Activated naive CD8-positive, alpha-beta T cell treated with anti-CD3 and anti-CD28 coated beads for 36 hours (primary cell): ENCODE measurements around the gene METTL2A. TPM values are rescaled to one million over a fixed set of nuclear protein-coding genes. Genes with fewer than 3 reads are reported as not detected.
A peak's percentile ranks its signal among the peaks of the same experiment; 100 is the strongest.
"Not testable (repeated sequence)": the region's sequence is repeated elsewhere in the genome, so short reads cannot be mapped to it uniquely, and the experiment has no call there.

Experiments
- DNase-seq: peaks from one replicate; pipeline ENCODE4 v3.0.0; 2021
- H3K27ac Mint-ChIP-seq: one replicate; pipeline ENCODE4 v1.8.0; 2022; ENCODE audit warnings: mild to moderate bottlenecking, moderate library complexity, mixed read lengths
- H3K27me3 Mint-ChIP-seq: one replicate; pipeline ENCODE4 v1.8.0; 2022; ENCODE audit warnings: mild to moderate bottlenecking, mixed read lengths
- H3K36me3 Mint-ChIP-seq: one replicate; pipeline ENCODE4 v1.8.0; 2021; ENCODE audit warnings: mild to moderate bottlenecking, mixed read lengths
- H3K4me1 Mint-ChIP-seq: one replicate; pipeline ENCODE4 v1.8.0; 2021; ENCODE audit warnings: mixed read lengths
- H3K4me3 Mint-ChIP-seq: one replicate; pipeline ENCODE4 v1.8.0; 2022; ENCODE audit warnings: mild to moderate bottlenecking, moderate library complexity, mixed read lengths
- H3K9me3 Mint-ChIP-seq: one replicate; pipeline ENCODE4 v1.8.0; 2022; ENCODE audit warnings: mixed read lengths
- total RNA-seq, 2 experiments: library from RNA; stranded (reverse); gene quantifications; one replicate each; pipeline ENCODE4 v1.2.3, GENCODE V29; 2021

METTL2A gene
- total RNA-seq, 2 experiments from 2014 or later, result 33.7 to 34.6 TPM

DNA sequence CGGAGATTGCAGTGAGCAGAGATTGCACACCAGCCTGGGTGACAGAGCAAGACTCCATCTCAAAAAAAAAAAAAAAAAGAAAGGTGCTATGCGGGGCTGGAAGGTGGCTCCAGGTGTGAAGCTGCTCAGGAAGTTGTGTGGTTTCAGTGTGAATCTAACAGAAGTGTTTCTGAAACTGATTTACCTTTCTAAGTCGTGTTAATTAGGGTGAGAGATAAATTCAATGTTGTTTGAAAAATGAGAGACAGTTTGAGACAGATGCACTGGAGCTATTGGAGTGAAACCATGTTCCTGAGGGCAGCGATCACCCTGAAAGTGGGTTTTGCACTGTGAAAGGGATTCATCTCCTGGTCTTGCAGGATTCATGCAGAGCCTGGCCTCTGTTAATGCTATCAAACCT is 30.0 kb downstream of the METTL2A start:
- H3K9me3 Mint-ChIP-seq, H3K4me3 Mint-ChIP-seq, H3K27ac Mint-ChIP-seq, H3K27me3 Mint-ChIP-seq, DNase-seq: not testable (repeated sequence)
- Mint-ChIP-seq H3K36me3 (peaks cover 15% of the 10 kb centered on the region), H3K4me1 (peaks cover 11% of the 10 kb centered on the region)

DNA sequence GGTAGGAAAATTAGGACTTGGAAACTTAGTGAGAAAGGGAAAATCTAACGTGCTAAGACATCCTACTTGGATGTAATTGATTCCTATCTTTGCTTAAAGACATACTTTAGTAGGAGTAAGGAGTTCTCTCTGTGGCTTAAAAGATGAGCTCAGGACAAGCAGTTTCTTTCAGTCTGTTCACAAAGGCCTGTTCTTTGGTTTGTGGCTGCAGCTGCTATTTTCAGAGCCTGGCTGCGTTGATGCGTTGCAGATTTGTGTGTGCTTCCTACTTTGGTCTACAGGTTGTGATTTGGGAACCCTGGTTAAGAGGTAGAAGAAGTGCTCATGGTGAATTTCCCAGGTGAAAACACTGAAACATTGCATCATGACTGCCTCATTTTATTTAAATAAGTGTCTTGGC is 30.4 kb downstream of the METTL2A start:
- H3K27ac Mint-ChIP-seq, H3K4me3 Mint-ChIP-seq, H3K27me3 Mint-ChIP-seq, H3K9me3 Mint-ChIP-seq, DNase-seq: not testable (repeated sequence)
- Mint-ChIP-seq H3K36me3 (peaks cover 13% of the 10 kb centered on the region), H3K4me1 (peaks cover 11% of the 10 kb centered on the region)

DNA sequence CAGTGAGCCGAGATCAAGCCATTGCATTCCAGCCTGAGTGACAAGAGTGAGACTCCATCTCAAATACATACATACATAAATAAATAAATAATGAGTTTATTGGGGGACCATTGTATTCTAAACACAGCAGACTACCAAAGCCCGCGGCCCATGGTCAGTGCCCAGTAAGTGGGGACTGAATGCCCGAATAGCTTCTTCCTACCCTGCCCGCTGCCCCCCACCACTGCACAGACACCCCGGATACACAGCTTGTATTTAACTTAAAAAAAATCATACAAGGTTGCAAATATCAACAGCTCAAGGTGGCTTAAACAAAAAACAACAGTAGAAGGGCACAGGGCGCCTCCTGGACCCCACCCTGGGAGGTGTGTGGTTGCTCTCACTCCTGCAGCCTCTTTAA is 32.3 kb downstream of the METTL2A start:
- H3K36me3 Mint-ChIP-seq, result peaks cover 8% of the 10 kb centered on the region
- H3K27me3 Mint-ChIP-seq, result no peaks in the 10 kb centered on the region
- DNase-seq, result no peak
- no peak overlapping the region for H3K4me3 Mint-ChIP-seq
- peaks cover 11% of the 10 kb centered on the region for H3K4me1 Mint-ChIP-seq
- H3K9me3 Mint-ChIP-seq, result no peaks in the 10 kb centered on the region
- no peak overlapping the region for H3K27ac Mint-ChIP-seq

DNA sequence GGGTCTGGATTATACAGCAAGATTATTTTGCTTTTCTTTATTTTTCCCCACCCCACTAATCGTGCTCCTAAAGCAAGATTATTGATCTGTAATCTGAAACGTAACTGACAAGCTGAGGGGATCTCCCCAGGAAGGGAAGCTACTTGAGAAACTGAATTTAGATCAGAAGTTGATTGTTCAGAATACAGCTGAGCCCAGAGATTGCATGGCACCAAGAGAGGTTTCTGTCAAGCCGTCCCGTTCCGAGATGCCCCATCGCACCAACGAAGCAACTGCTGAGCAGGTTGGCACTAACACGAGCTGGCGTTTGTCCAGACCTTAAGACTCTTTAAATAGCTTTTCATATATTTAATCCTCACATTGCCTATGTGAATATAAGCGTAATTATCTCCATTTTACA is 34.8 kb downstream of the METTL2A start:
- H3K27ac Mint-ChIP-seq, H3K4me3 Mint-ChIP-seq, H3K27me3 Mint-ChIP-seq, DNase-seq, H3K36me3 Mint-ChIP-seq, H3K9me3 Mint-ChIP-seq, H3K4me1 Mint-ChIP-seq: not testable (repeated sequence)

DNA sequence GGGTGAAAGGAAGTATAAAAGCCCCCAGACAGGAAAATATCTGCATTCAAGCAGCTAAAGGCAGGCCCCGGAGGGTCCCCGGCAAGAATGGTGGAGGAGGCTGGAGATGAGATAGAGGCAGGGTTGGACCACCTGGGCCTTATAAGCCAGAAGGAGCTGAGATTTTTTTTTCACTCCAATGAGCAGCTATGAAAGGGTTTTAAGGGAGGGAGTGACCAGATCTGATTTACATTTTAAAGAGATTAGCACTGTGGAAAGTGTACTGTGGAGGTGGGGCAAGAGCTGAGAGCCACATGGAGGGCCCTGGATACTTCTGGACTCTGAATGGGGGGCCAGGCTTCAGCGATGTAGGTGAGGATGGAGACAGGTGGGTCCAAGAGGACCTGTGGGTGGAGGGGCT is 40.7 kb downstream of the METTL2A start:
- not testable (repeated sequence) for H3K36me3 Mint-ChIP-seq, H3K9me3 Mint-ChIP-seq, DNase-seq, H3K4me3 Mint-ChIP-seq, H3K27ac Mint-ChIP-seq, H3K27me3 Mint-ChIP-seq, H3K4me1 Mint-ChIP-seq

DNA sequence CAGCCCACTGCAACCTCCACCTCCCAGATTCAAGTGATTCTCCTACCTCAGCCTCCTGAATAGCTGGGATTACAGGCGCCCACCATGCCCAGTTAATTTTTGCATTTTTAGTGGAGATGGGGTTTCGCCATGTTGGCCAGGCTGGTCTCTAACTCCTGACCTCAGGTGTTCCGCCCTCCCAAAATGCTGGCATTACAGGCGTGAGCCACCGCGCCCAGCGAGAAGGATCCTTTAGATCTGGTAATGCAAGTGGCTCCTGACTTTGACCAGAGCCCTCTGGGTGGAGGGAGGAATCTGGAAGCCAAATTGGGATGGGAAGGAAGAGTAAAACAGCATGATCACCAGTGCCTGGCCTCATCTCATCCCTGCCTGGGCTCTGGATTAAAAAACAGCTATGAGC is 41.6 kb downstream of the METTL2A start:
- not testable (repeated sequence) for H3K9me3 Mint-ChIP-seq, H3K4me1 Mint-ChIP-seq, H3K27me3 Mint-ChIP-seq, DNase-seq, H3K4me3 Mint-ChIP-seq, H3K27ac Mint-ChIP-seq, H3K36me3 Mint-ChIP-seq

DNA sequence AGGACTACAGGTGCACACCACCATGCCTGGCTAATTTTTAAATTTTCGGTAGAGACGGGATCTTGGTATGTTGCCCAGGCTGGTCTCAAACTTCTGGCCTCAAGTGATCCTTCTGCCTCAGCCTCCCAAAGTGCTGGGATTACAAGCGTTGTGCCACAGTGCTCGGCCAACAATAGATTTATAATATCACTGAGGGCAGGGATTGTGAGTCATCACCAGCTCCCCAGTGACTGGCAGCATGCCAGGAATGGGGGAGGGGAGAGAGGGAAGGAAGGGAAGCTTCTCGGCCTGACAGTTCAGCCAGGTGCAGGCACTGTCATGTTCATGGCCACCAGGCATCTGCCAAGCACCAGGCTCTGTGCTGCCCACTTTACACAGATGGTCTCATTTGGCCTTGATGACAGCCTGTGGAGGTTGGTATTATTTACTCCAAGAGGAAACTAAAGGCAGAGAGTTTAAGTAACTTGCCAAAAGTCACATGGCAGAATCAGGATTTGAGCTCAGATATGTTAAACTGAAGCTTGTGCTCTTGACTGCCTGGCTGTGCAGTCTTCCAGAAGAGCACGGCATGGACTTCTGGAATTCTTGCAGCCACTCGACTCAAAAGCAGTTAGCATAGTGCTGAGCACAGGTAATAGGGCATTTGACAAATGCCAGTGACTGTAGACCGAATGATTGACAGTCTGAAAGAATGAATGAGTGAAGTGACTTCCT is 47.1 kb downstream of the METTL2A start:
- not testable (repeated sequence) for H3K36me3 Mint-ChIP-seq, H3K9me3 Mint-ChIP-seq, H3K4me3 Mint-ChIP-seq, H3K4me1 Mint-ChIP-seq, H3K27me3 Mint-ChIP-seq
- H3K27ac Mint-ChIP-seq, result peak overlapping the region; percentile 45
- DNase-seq, result peak; percentile 62

DNA sequence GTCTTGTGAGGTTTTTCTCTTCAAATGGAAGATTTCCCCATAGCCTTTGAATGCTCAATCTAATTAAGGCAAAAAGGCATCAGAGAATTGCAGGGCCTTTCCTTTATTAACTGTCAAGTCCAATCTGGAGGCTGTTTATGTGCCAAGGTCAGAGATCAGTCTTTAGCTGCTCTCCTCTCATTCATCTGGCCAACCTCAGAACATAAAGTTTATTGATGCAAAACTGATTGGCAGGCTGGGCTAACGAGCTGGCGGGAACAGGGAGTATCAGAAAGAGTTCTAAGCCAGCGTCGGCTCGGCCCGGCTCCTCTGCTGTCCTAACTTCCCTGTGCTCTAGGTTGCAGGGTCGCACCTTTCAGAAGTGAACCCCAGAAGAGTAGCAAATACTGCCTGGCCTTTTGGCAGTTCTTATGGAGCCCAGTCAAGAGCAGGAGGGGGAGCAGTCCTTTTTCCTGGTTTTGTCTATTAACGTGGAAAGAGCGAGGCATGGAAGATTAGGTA is 47.7 kb downstream of the METTL2A start:
- H3K4me3 Mint-ChIP-seq, H3K27me3 Mint-ChIP-seq, H3K4me1 Mint-ChIP-seq, H3K36me3 Mint-ChIP-seq, H3K9me3 Mint-ChIP-seq, DNase-seq, H3K27ac Mint-ChIP-seq: not testable (repeated sequence)

DNA sequence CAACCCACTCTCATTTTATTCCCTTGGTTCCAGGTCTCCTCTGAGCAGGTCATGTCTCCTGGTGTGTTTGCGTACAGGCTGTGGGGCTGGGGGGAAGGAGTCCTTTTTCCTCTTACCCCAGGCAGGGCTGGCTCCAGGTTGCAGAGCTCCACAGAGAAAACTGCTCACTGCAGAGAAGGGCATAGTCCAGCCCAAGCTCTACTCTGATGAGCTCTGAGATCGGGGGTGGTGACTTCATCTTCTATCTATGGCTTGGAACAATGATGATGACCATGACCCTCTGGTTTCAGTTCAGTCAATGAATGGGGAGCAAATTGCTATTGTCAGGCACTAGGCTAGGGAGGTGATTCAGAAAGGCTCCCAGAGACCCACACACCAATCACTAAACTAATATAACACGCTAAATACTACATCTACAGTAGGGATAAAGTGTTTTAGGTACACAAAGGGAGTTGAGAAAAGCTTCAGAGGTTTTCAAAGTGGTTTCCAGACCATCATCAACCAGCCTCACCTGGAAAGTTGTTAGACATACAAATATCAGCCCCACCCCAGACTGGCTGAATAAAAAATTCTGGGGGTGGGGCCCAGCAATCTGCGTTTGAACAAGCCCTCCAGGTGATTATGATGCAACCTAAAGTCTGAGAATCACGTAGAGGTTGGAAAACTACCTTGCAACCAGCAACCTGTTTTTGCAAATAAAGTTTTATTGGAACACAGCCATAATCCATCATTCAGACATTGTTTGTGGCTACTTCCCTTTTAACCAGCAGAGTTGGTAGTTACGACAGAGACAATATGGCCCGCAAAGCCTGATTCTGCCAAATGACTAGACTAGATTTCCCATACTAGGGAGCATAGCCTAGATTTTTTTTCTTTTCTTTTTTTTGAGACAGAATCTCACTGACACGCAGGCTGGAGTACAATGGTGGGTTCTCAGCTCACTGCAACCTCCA is 49.6 kb downstream of the METTL2A start:
- not testable (repeated sequence) for H3K27ac Mint-ChIP-seq, H3K27me3 Mint-ChIP-seq, H3K4me3 Mint-ChIP-seq, H3K9me3 Mint-ChIP-seq, DNase-seq, H3K36me3 Mint-ChIP-seq
- H3K4me1 Mint-ChIP-seq, result peaks cover 11% of the 10 kb centered on the region

DNA sequence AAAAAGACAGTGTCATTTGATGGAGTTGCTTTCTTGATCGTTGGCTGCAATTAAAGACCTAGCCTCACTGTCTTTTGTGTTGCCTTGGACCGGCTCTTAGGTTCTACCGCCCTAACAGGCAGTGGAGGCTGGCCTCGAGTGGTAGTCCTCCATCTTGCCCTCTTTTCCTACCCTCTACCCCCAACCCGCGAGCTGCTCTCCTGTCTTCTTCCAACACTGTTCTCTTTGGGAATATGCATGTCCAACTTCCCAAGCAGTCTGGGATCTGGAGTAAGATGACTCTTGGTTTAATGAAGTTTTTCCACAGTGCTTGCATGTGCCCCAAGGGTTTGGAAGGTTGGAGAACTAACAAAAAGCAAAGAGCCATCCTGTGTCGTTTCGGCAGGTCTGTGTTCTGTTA is 53.4 kb downstream of the METTL2A start:
- not testable (repeated sequence) for H3K27me3 Mint-ChIP-seq, H3K9me3 Mint-ChIP-seq, DNase-seq, H3K36me3 Mint-ChIP-seq
- Mint-ChIP-seq H3K27ac (peak overlapping the region; percentile 76), H3K4me1 (peaks cover 16% of the 10 kb centered on the region), H3K4me3 (peak overlapping the region; percentile 75)

DNA sequence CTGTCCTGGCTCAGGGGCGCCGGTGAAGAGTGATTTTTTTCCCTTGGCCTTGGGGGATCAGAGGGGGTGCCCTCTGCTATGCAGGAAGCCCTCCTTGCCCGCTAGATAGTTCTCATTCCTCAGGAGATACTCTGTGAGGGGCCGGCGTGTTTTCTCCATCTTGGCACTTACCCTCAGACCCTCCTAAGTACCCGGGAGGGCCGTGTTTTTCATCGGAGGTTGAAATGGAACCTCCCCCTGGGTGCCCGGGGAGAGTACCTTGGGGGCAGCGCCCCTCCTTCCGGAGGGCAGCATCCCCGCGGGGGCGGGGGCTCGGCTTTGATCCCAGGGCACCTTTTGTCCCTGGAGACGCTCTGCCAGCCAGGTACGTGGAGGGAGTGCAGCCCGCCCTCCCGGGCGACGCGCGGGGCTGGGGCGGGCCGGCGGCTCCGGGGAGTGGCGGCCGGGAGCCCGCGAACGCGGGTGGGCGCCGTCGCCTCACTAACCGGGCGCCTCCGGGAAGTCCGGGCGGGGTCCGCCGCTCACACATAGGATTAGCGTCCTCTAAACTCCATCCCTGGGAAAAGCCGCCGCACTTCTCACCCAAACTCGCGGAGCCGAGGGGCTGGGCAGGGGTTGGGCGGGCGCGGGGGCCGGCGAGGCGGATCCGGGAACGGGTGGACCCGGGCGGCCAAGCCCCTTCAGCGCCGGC is 54.2 kb downstream of the METTL2A start:
- H3K9me3 Mint-ChIP-seq, H3K27me3 Mint-ChIP-seq: not testable (repeated sequence)
- DNase-seq, result peak; percentile 48
- Mint-ChIP-seq H3K36me3 (peaks cover 14% of the 10 kb centered on the region), H3K4me3 (peak overlapping the region; percentile 75), H3K27ac (peak overlapping the region; percentile 76), H3K4me1 (peaks cover 21% of the 10 kb centered on the region)

DNA sequence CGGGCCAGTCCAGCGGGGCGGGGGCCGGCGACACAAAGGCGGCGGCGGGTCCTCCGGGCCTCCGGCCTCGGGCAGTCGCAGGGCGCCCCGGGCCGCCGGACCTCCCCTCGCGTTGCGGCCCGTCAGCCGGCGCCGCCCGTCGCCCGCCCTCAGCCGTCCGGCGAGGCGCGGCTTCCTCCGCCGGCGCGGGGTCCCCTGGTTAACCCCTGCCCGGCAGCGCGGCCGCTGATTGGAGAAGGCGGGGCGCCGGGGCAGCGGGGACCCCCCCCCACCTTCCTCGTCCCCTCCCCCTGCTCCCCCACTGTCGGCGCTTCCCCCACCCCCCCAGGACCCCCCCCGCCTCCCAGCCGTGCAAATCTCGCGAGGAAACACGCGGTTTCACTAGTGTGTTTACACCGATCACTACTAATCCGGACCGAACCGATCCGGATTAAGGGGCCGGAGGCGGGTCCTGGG is 54.8 kb downstream of the METTL2A start, which contains the start of gene TLK2:
Gene TLK2 (plus strand): TSS at position 402 of the 456 bp plus-strand sequence. CDS start 2,301 bp downstream, outside the sequence.
- peaks cover 14% of the 10 kb centered on the region for H3K36me3 Mint-ChIP-seq
- DNase-seq, result peak; percentile 88
- H3K27ac Mint-ChIP-seq, result peak within 1 kb of the TSS; percentile 94
- H3K4me1 Mint-ChIP-seq, result peaks cover 25% of the 10 kb centered on the region
- no peaks in the 10 kb centered on the region for H3K27me3 Mint-ChIP-seq
- peak within 1 kb of the TSS; percentile 90 for H3K4me3 Mint-ChIP-seq
- no peaks in the 10 kb centered on the region for H3K9me3 Mint-ChIP-seq

DNA sequence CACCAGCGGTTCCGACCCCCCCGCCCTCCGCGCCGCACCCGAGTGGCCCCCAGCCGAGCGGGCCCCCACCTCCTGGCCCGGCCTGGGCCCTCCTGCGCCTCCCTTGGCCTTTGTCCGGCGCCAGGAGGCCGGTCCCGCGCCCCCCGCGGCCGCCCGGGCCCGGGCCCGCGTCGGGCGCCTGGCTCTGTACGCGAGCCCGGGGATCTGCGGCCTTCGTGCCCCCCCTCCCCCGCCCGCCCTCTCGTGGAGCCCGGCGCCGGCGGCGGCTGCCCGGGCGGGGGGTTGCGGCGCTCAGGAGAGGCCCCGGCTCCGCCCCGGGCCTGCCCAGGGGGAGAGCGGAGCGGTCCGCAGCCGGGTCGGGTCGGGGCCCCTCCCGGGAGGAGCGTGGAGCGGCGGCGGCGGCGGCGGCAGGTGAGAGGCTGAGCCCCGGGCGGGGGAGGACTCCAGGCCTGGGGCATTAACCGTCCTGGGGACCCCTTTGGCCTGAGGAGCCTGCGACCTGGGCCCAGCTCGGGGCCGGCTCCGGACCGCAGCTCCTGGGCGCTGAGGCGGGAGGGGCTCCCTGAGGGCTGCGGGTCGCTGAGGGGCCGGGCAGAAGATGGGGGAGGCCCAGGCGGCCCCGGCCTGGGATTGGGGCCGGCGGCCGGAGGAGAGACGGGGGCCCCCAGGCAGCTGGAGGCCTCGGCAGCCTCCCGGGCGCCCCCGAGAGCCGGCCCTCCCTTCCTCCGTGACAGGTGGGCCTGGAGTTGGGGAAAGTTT is 55.4 kb downstream of the METTL2A start:
- peaks cover 28% of the 10 kb centered on the region for H3K4me1 Mint-ChIP-seq
- not testable (repeated sequence) for H3K9me3 Mint-ChIP-seq, H3K27me3 Mint-ChIP-seq
- peak overlapping the region; percentile 94 for H3K27ac Mint-ChIP-seq
- peak; percentile 56 for DNase-seq
- peak overlapping the region; percentile 90 for H3K4me3 Mint-ChIP-seq
- H3K36me3 Mint-ChIP-seq, result peaks cover 14% of the 10 kb centered on the region

DNA sequence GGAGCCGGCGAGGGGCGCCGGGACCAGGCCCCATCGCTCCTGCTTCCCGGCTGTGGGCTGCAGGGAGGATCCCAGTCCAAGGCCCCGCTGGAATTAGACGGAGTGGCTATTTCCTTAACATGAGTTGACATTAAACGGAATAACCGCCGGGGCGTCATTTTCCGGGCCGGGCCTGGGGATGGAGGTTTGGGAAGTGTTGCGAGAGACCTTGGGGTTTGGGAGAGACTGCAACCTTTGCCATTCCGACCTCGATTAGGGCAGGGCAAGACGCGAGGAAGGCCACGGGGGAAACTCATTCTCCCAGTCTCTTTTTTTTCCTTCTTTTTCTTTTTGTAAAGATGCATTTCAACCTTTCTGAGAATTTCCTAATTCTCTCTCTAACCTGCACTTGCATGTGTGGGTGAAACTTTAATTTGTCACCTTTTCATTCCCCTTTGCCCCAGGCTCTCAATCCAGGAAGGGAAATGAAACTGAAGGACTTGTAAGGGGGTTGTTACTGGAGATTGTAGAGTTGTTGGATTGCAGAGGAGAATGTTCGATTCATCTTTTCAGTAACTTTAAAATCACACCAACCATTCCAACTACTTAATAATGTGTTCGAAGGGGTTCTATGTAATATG is 56.1 kb downstream of the METTL2A start:
- H3K4me1 Mint-ChIP-seq, result peaks cover 30% of the 10 kb centered on the region

More for the DNA sequence above, 56.1 kb downstream of the METTL2A start:
- Mint-ChIP-seq H3K4me3 (peak overlapping the region; percentile 90), H3K36me3 (peaks cover 14% of the 10 kb centered on the region), H3K27ac (peak overlapping the region; percentile 94)
- peak; percentile 8 for DNase-seq
- not testable (repeated sequence) for H3K27me3 Mint-ChIP-seq, H3K9me3 Mint-ChIP-seq
